Prostate gland (tissue), 2 donors: ENCODE data around the gene BRD7. TPM values are rescaled to one million over a fixed set of nuclear protein-coding genes. Genes with fewer than 3 reads are reported as not detected.

Source experiments
- DNase-seq: peaks from one replicate; pipeline ENCODE4 v3.0.0-alpha.2; 2019; ENCODE audit warnings: low spot score
- H3K27ac ChIP-seq, 2 donors: fragments of 200-600 bp; sonication (generic); 2 replicates each; pipeline ENCODE4 v1.5.1; 2017 to 2019
- H3K27me3 ChIP-seq: fragments of 200-600 bp; sonication (generic); replicated peaks from 2 replicates; pipeline ENCODE4 v1.5.1; 2019; ENCODE audit not compliant: insufficient read depth
- H3K36me3 ChIP-seq, 2 donors: fragments of 200-600 bp; sonication (generic); 1 replicate in 1 of 2; 2 replicates in 1 of 2; pipeline versions ENCODE4 v1.5.1 to v1.8.1; 2017 to 2019
- H3K4me1 ChIP-seq: fragments of 200-600 bp; sonication (generic); replicated peaks from 2 replicates; pipeline ENCODE4 v1.5.1; 2019
- H3K4me3 ChIP-seq, 2 donors: fragments of 200-600 bp; sonication (generic); 2 replicates each; pipeline ENCODE4 v1.5.1; 2017 to 2019
- H3K9me3 ChIP-seq: fragments of 200-600 bp; sonication (generic); 2 replicates; pipeline ENCODE4 v1.5.1; 2017
- POLR2A ChIP-seq: fragments of 450-650 bp; IDR thresholded peaks from one replicate; pipeline ENCODE4 v1.6.1; 2016; ENCODE audit warnings: antibody characterized with exemption, mild to moderate bottlenecking
- POLR2AphosphoS5 ChIP-seq: sonication (generic); formaldehyde crosslinking; IDR thresholded peaks from one replicate; pipeline ENCODE4 v1.6.1; 2017; ENCODE audit warnings: antibody characterized with exemption
- WGBS: methylation state at CpG from one replicate; pipeline ENCODE4 v1.1.5; 2018; 5-methylcytosine and 5-hydroxymethylcytosine counted together
- intact Hi-C: fragments of 100-400 bp; cut with DNase I; formaldehyde crosslinking; loops from one replicate; pipeline ENCODE4 v1.14.2; 2022
- total RNA-seq, 2 donors: library from RNA; depleted of rRNA; stranded (reverse); fragments of >200 nt; gene quantifications; one replicate each; pipeline ENCODE4 v1.1.0, GENCODE V29; 2016
- TF ChIP-seq, protein P1 (sequence below), 4 experiments: fragments of 200-600 bp in 2 of 4; fragments of 450-650 bp in 2 of 4; sonication (generic) in 2 of 4; IDR thresholded peaks; 1 replicate in 3 of 4; 2 replicates in 1 of 4; pipeline ENCODE4 v1.5.1; 2016 to 2019; ENCODE audit warnings: antibody characterized with exemption in 4 of 4, mild to moderate bottlenecking in 2 of 4, moderate library complexity in 2 of 4

BRD7 gene
- total RNA-seq, 2 donors from 2014 or later, result 38.7 to 66.0 TPM

- intact Hi-C loops, result no loop called here
- H3K36me3 ChIP-seq, result no peaks in the 10 kb centered on the region
- H3K27ac ChIP-seq, result no peak overlapping the region
- 70% methylated on average over 5 of the region's 5 CpGs for WGBS
- DNase-seq, result no peak
- H3K4me3 ChIP-seq, result no peak overlapping the region
- H3K4me1 ChIP-seq, result no peaks in the 10 kb centered on the region
- H3K27me3 ChIP-seq, result no peaks in the 10 kb centered on the region
- H3K9me3 ChIP-seq, result no peaks in the 10 kb centered on the region
- TF ChIP-seq POLR2A (no peak), POLR2AphosphoS5 (no peak)
- TF ChIP-seq, protein P1, sequence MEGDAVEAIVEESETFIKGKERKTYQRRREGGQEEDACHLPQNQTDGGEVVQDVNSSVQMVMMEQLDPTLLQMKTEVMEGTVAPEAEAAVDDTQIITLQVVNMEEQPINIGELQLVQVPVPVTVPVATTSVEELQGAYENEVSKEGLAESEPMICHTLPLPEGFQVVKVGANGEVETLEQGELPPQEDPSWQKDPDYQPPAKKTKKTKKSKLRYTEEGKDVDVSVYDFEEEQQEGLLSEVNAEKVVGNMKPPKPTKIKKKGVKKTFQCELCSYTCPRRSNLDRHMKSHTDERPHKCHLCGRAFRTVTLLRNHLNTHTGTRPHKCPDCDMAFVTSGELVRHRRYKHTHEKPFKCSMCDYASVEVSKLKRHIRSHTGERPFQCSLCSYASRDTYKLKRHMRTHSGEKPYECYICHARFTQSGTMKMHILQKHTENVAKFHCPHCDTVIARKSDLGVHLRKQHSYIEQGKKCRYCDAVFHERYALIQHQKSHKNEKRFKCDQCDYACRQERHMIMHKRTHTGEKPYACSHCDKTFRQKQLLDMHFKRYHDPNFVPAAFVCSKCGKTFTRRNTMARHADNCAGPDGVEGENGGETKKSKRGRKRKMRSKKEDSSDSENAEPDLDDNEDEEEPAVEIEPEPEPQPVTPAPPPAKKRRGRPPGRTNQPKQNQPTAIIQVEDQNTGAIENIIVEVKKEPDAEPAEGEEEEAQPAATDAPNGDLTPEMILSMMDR (IDR thresholded peaks at IDR 0.05), result no peak
These were observed 38.6 kb upstream of the BRD7 start for GRCh38 chr16:50407351-50407750.

- Histone ChIP-seq H3K4me3 (no peak overlapping the region), H3K27me3 (no peaks in the 10 kb centered on the region), H3K36me3 (no peaks in the 10 kb centered on the region), H3K4me1 (no peaks in the 10 kb centered on the region), H3K9me3 (no peaks in the 10 kb centered on the region), H3K27ac (no peak overlapping the region)
- DNase-seq, result no peak
- intact Hi-C loops, result no loop called here
- no peak for TF ChIP-seq POLR2A
- TF ChIP-seq POLR2AphosphoS5, result no peak
- TF ChIP-seq, protein P1 (IDR thresholded peaks at IDR 0.05), result no peak
- WGBS, result 75% methylated on average over 10 of the region's 12 CpGs
These were observed 34.7 kb upstream of the BRD7 start for GRCh38 chr16:50403491-50403890.

DNA sequence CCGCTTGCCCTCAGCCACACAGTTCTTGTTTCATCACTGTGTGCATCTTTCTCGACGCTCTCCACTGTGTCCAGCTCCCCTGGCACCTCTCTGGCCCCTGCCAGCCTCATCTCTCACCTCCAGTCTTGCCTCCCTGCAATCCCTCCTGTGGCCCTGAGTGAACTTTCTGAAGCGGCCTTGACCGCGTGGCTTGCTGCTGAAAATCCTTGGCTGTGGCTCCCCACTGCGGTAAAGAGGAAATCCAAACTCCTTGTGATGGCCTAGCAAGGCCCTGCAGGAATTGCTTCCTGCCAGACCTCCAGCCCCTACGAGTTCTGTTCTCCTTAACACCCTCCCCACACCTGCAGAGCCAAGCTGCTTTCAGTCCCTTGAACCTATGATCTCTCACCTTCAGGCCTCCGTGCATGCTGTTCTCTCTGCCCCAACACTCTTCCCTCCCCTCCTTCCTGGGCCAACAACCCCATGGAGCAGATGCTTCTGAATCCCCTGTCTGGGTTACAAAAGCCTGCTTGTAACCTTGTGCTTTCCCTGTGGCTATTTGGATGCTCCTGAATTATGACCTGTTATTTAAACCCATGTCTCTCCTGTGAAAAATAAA lies 33.6 kb upstream of the BRD7 start:
- intact Hi-C loops, result no loop called here
- WGBS, result 88% methylated on average over 9 of the region's 9 CpGs
- Histone ChIP-seq H3K4me1 (no peaks in the 10 kb centered on the region), H3K4me3 (no peak overlapping the region), H3K36me3 (no peaks in the 10 kb centered on the region), H3K27me3 (no peaks in the 10 kb centered on the region), H3K27ac (no peak overlapping the region), H3K9me3 (no peaks in the 10 kb centered on the region)
- TF ChIP-seq, protein P1 (IDR thresholded peaks at IDR 0.05), result no peak
- TF ChIP-seq POLR2AphosphoS5, result no peak
- no peak for TF ChIP-seq POLR2A
- no peak for DNase-seq

DNA sequence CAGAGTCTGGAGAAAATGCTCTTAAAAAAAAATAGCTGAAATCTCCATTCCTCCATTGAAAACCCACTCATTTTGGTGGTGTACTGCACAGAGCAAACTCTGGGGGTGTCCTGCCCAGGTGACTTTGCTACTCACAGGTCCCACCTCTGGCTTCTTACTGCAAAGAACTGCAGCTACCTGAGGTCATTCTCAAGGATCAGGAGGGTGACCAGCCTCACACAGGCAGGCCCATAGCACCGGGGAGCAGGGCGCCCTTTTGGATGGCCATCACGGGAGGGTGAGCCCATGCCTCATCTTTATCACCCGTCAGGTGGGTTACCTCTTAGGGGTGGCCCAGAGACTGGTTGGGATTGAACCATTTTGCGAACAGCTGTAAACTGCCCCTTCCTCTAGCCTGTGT lies 32.6 kb upstream of the BRD7 start:
- Histone ChIP-seq H3K9me3 (no peaks in the 10 kb centered on the region), H3K4me1 (no peaks in the 10 kb centered on the region), H3K4me3 (no peak overlapping the region), H3K27me3 (no peaks in the 10 kb centered on the region), H3K36me3 (no peaks in the 10 kb centered on the region), H3K27ac (no peak overlapping the region)
- TF ChIP-seq POLR2AphosphoS5, result no peak
- no peak for TF ChIP-seq POLR2A
- TF ChIP-seq, protein P1 (IDR thresholded peaks at IDR 0.05), result no peak
- DNase-seq, result no peak
- 97% methylated on average over 5 of the region's 5 CpGs for WGBS
- intact Hi-C loops, result no loop called here

DNA sequence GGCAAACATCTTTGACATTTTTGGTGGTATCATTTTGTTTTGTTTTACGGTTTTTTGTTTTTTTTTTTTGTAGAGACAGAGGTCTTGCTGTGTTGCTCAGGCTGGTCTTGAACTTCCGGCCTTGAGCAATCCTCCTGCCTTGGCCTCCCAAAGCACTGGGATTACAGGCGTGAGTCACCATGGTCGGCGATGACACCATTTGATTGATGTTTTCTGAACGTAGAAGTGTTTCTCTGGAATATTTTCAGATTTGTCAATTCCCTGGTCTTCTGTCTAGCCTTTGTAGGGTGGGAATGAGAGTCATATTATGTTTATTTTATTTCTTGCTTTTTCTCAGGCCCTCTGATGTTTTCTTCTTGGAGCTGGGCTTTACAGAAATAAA lies 32.2 kb upstream of the BRD7 start:
- no peak for DNase-seq
- 90% methylated on average over 6 of the region's 6 CpGs for WGBS

More for the DNA sequence above, 32.2 kb upstream of the BRD7 start:
- intact Hi-C loops, result no loop called here
- Histone ChIP-seq H3K4me1 (no peaks in the 10 kb centered on the region), H3K4me3 (no peak overlapping the region), H3K9me3 (no peaks in the 10 kb centered on the region), H3K27me3 (no peaks in the 10 kb centered on the region), H3K27ac (no peak overlapping the region), H3K36me3 (no peaks in the 10 kb centered on the region)
- TF ChIP-seq, protein P1 (IDR thresholded peaks at IDR 0.05), result no peak
- TF ChIP-seq POLR2A (no peak), POLR2AphosphoS5 (no peak)
